ENCODE measurements around the gene RPUSD1. TPM values are rescaled to one million over a fixed set of nuclear protein-coding genes. Genes with fewer than 3 reads are reported as not detected.

The RPUSD1 gene
- total RNA-seq, 1 donor from 2014 or later = 23.0 TPM

GRCh38 chr16:751152-752006 lies 36.8 kb downstream of the RPUSD1 start:
- Mint-ChIP-seq H3K9me3 (peaks cover 2% of the 10 kb centered on the region), H3K4me3 (no peak overlapping the region), H3K4me1 (peaks cover 1% of the 10 kb centered on the region), H3K36me3 (no peaks in the 10 kb centered on the region), H3K27ac (no peak overlapping the region), H3K27me3 (ENCODE audit: low read depth) (peaks cover 20% of the 10 kb centered on the region)
- no peak for TF ChIP-seq CTCF (IDR thresholded peaks at IDR 0.05; ENCODE audit: unreplicated experiment)
- no peak for DNase-seq (ENCODE audit: low spot score in 2 of 2, unreplicated experiment in 2 of 2)

GRCh38 chr16:750485-750884 lies 37.7 kb downstream of the RPUSD1 start:
- no peak overlapping the region for H3K27ac Mint-ChIP-seq
- no peak for TF ChIP-seq CTCF (IDR thresholded peaks at IDR 0.05; ENCODE audit: unreplicated experiment)

GRCh38 chr16:749010-749409 lies 39.2 kb downstream of the RPUSD1 start:
- TF ChIP-seq CTCF (IDR thresholded peaks at IDR 0.05; ENCODE audit: unreplicated experiment) = no peak
- no peaks in the 10 kb centered on the region for H3K36me3 Mint-ChIP-seq
- no peaks in the 10 kb centered on the region for H3K9me3 Mint-ChIP-seq
- DNase-seq (ENCODE audit: low spot score in 2 of 2, unreplicated experiment in 2 of 2) = no peak
- no peak overlapping the region for H3K27ac Mint-ChIP-seq
- peaks cover 18% of the 10 kb centered on the region for H3K27me3 Mint-ChIP-seq (ENCODE audit: low read depth)
- H3K4me3 Mint-ChIP-seq = no peak overlapping the region
- H3K4me1 Mint-ChIP-seq = peaks cover 1% of the 10 kb centered on the region

More at GRCh38 chr16:750485-750884, 37.7 kb downstream of the RPUSD1 start:
- Mint-ChIP-seq H3K36me3 (no peaks in the 10 kb centered on the region), H3K9me3 (no peaks in the 10 kb centered on the region), H3K4me1 (peaks cover 1% of the 10 kb centered on the region), H3K27me3 (ENCODE audit: low read depth) (peaks cover 20% of the 10 kb centered on the region), H3K4me3 (no peak overlapping the region)
- DNase-seq (ENCODE audit: low spot score in 2 of 2, unreplicated experiment in 2 of 2) = no peak

- Mint-ChIP-seq H3K27me3 (ENCODE audit: low read depth) (peaks cover 18% of the 10 kb centered on the region), H3K4me3 (no peak overlapping the region), H3K36me3 (no peaks in the 10 kb centered on the region), H3K4me1 (peaks cover 1% of the 10 kb centered on the region), H3K27ac (no peak overlapping the region), H3K9me3 (no peaks in the 10 kb centered on the region)
- no peak for TF ChIP-seq CTCF (IDR thresholded peaks at IDR 0.05; ENCODE audit: unreplicated experiment)
- DNase-seq (ENCODE audit: low spot score in 2 of 2, unreplicated experiment in 2 of 2) = no peak
These were observed 40.0 kb downstream of the RPUSD1 start for GRCh38 chr16:747978-748746.

- no peaks in the 10 kb centered on the region for H3K9me3 Mint-ChIP-seq
- H3K27me3 Mint-ChIP-seq (ENCODE audit: low read depth) = peaks cover 6% of the 10 kb centered on the region
- H3K36me3 Mint-ChIP-seq = no peaks in the 10 kb centered on the region
- peaks cover 1% of the 10 kb centered on the region for H3K4me1 Mint-ChIP-seq
- no peak overlapping the region for H3K27ac Mint-ChIP-seq
- no peak overlapping the region for H3K4me3 Mint-ChIP-seq
- no peak for TF ChIP-seq CTCF (IDR thresholded peaks at IDR 0.05; ENCODE audit: unreplicated experiment)
- DNase-seq (ENCODE audit: low spot score in 2 of 2, unreplicated experiment in 2 of 2) = no peak
These were observed 41.5 kb downstream of the RPUSD1 start for GRCh38 chr16:746637-747036.

Data from mesothelial cell of epicardium (in vitro differentiated cells).